Caco-2 (cell line): ENCODE data around the gene DOCK2. TPM values are rescaled to one million over a fixed set of nuclear protein-coding genes. Genes with fewer than 3 reads are reported as not detected.

Source experiments
- BruUV-seq: library from RNA; stranded (reverse); fragments of 400-500 nt; replicated peaks from 2 replicates; lab custom pipeline; 2021; lab: Mats Ljungman, UMichigan
- CTCF ChIA-PET: fragments of 300-600 bp; sonication (Branson Sonifier 250); formaldehyde crosslinking; loops from one replicate; lab custom pipeline; 2022; ENCODE audit warnings: antibody characterized with exemption; lab: Charles Lee
- POLR2A ChIA-PET: fragments of 300-600 bp; sonication (Branson Sonifier 250); formaldehyde crosslinking; loops from one replicate; lab custom pipeline; 2022; ENCODE audit warnings: antibody characterized with exemption; lab: Charles Lee
- DNase-seq, 2 experiments: peaks; one replicate each; pipeline versions ENCODE4 v3.0.0 to v3.0.0-alpha.2; 2020 to 2022
- H3K27me3 ChIP-seq: replicated peaks from 2 replicates; pipeline ENCODE4 v1.6.0; 2011; ENCODE audit warnings: low read length; ENCODE audit not compliant: control insufficient read depth, insufficient read depth
- H3K36me3 ChIP-seq: 2 replicates; pipeline ENCODE4 v1.5.1; 2011; ENCODE audit warnings: low read length; ENCODE audit not compliant: control insufficient read depth, insufficient read depth
- H3K4me1 ChIP-seq: fragments of 250-450 bp; sonication (Bioruptor Pico); 2 replicates; pipeline ENCODE4 v1.5.1; 2020; ENCODE audit warnings: mild to moderate bottlenecking
- H3K4me3 ChIP-seq: 2 replicates; pipeline ENCODE4 v1.5.1; 2011; ENCODE audit warnings: low read depth, mild to moderate bottlenecking, control low read depth, low read length
- H3K9me3 ChIP-seq: fragments of 250-450 bp; sonication (Bioruptor Pico); 2 replicates; pipeline ENCODE4 v1.5.1; 2020; ENCODE audit warnings: mild to moderate bottlenecking, moderate library complexity
- H3K27ac Mint-ChIP-seq: one replicate; pipeline ENCODE4 v1.8.0; 2022; ENCODE audit warnings: mixed read lengths; ENCODE audit not compliant: unreplicated experiment
- H3K27me3 Mint-ChIP-seq: one replicate; pipeline ENCODE4 v1.8.0; 2022; ENCODE audit warnings: mixed read lengths; ENCODE audit not compliant: insufficient read depth, unreplicated experiment
- H3K36me3 Mint-ChIP-seq: one replicate; pipeline ENCODE4 v1.8.0; 2022; ENCODE audit warnings: mild to moderate bottlenecking, mixed read lengths; ENCODE audit not compliant: insufficient read depth, unreplicated experiment
- H3K4me1 Mint-ChIP-seq: one replicate; pipeline ENCODE4 v1.8.0; 2022; ENCODE audit warnings: low read depth, mixed read lengths; ENCODE audit not compliant: unreplicated experiment
- H3K4me3 Mint-ChIP-seq: one replicate; pipeline ENCODE4 v1.8.0; 2022; ENCODE audit warnings: mild to moderate bottlenecking, moderate library complexity, mixed read lengths; ENCODE audit not compliant: unreplicated experiment
- H3K9me3 Mint-ChIP-seq: one replicate; pipeline ENCODE4 v1.8.0; 2022; ENCODE audit warnings: mixed read lengths; ENCODE audit not compliant: unreplicated experiment
- intact Hi-C: fragments of 100-400 bp; cut with micrococcal nuclease; formaldehyde crosslinking; loops from one replicate; pipeline ENCODE4 v1.10.0; 2022; ENCODE audit not compliant: unreplicated experiment
- total RNA-seq: library from RNA; stranded (reverse); gene quantifications from 2 replicates; pipeline ENCODE4 v1.2.3, GENCODE V29; 2022
- TF ChIP-seq, protein P1 (sequence below), 2 experiments: fragments of 200-600 bp in 1 of 2; IDR thresholded peaks; 1 replicate in 1 of 2; 2 replicates in 1 of 2; pipeline versions ENCODE4 v1.5.1 to v1.8.0; 2011 to 2022; ENCODE audit warnings: antibody characterized with exemption in 1 of 2, control low read depth in 1 of 2, inconsistent platforms in 1 of 2, low read depth in 1 of 2, low read length in 1 of 2, mild to moderate bottlenecking in 1 of 2, moderate library complexity in 1 of 2; ENCODE audit not compliant: insufficient read depth in 1 of 2, severe bottlenecking in 1 of 2, unreplicated experiment in 1 of 2

Gene DOCK2
- total RNA-seq, 1 experiment from 2014 or later: 0.09 TPM

GRCh38 chr5:170076211-170076610 is 439.1 kb downstream of the DOCK2 start:
- intact Hi-C loops: no loop called here
- no TSS peak for BruUV-seq
- ChIA-PET POLR2A (no interaction called here), CTCF (interaction anchor here (1.0 kb wide), 1 partner anchor 374 kb away, joined by 3 read pairs; no protein-coding TSS in a partner anchor)
- no peaks in the 10 kb centered on the region for H3K27me3 ChIP-seq
- no peak overlapping the region for H3K4me3 Mint-ChIP-seq
- TF ChIP-seq, protein P1, sequence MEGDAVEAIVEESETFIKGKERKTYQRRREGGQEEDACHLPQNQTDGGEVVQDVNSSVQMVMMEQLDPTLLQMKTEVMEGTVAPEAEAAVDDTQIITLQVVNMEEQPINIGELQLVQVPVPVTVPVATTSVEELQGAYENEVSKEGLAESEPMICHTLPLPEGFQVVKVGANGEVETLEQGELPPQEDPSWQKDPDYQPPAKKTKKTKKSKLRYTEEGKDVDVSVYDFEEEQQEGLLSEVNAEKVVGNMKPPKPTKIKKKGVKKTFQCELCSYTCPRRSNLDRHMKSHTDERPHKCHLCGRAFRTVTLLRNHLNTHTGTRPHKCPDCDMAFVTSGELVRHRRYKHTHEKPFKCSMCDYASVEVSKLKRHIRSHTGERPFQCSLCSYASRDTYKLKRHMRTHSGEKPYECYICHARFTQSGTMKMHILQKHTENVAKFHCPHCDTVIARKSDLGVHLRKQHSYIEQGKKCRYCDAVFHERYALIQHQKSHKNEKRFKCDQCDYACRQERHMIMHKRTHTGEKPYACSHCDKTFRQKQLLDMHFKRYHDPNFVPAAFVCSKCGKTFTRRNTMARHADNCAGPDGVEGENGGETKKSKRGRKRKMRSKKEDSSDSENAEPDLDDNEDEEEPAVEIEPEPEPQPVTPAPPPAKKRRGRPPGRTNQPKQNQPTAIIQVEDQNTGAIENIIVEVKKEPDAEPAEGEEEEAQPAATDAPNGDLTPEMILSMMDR (IDR thresholded peaks at IDR 0.05; ENCODE audit: insufficient read depth in 1 of 2, low read depth in 1 of 2, low read length in 1 of 2, severe bottlenecking in 1 of 2, unreplicated experiment in 1 of 2): no peak
- H3K36me3 Mint-ChIP-seq: no peaks in the 10 kb centered on the region
- no peaks in the 10 kb centered on the region for H3K4me1 ChIP-seq
- no peaks in the 10 kb centered on the region for H3K9me3 Mint-ChIP-seq
- H3K9me3 ChIP-seq: no peaks in the 10 kb centered on the region
- peaks cover 10% of the 10 kb centered on the region for H3K27me3 Mint-ChIP-seq
- no peaks in the 10 kb centered on the region for H3K4me1 Mint-ChIP-seq
- no peak overlapping the region for H3K27ac Mint-ChIP-seq
- no peak for DNase-seq
- H3K4me3 ChIP-seq: no peak overlapping the region
- no peaks in the 10 kb centered on the region for H3K36me3 ChIP-seq

DNA sequence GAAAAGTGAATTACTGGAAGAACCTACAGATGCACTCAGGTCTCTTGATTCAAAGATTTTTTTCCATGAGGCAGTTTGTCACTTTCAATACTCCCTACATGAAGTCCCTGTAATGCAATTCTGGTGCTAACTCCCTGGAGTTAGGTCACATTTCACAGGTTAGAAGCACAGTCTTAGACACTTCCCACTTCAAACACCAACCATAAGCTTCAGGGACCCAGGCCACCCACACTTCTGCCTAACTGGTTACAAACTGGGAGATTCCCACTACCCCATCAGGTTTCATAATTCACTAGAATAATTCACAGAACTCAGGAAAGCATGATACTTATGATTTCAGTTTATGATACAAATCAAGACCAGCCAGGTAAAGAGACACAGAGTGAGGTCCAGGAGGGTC is 439.7 kb downstream of the DOCK2 start:
- intact Hi-C loops: no loop called here

DNA sequence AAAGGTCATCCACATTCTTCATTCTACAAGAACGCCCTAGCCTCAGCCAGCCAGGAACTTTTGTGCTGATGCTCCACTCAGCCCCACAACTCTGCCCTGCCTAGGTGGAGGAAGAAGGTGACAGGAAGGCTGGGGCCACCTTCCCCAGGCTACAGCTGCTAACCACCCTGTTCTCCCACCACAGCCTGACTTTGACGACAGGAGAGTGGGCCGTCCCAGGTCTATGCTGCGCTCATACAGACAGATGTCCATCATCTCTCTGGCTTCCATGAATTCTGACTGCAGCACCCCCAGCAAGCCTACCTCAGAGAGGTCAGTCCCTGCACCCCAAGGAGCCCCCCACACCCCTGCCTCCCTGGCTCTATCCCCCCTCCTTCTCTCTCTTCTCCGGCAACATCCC is 440.5 kb downstream of the DOCK2 start:
- DNase-seq: no peak
- ChIA-PET POLR2A (no interaction called here), CTCF (no interaction called here)
- no peak overlapping the region for H3K27ac Mint-ChIP-seq
- no peaks in the 10 kb centered on the region for H3K4me1 Mint-ChIP-seq
- Histone ChIP-seq H3K27me3 (no peaks in the 10 kb centered on the region), H3K36me3 (no peaks in the 10 kb centered on the region), H3K4me3 (no peak overlapping the region), H3K9me3 (no peaks in the 10 kb centered on the region), H3K4me1 (no peaks in the 10 kb centered on the region)
- TF ChIP-seq, protein P1 (IDR thresholded peaks at IDR 0.05; ENCODE audit: insufficient read depth in 1 of 2, low read depth in 1 of 2, low read length in 1 of 2, severe bottlenecking in 1 of 2, unreplicated experiment in 1 of 2): no peak
- H3K4me3 Mint-ChIP-seq: no peak overlapping the region
- intact Hi-C loops: no loop called here
- no peaks in the 10 kb centered on the region for H3K9me3 Mint-ChIP-seq
- BruUV-seq: no TSS peak
- peaks cover 14% of the 10 kb centered on the region for H3K27me3 Mint-ChIP-seq
- H3K36me3 Mint-ChIP-seq: no peaks in the 10 kb centered on the region

More for the DNA sequence above, 439.7 kb downstream of the DOCK2 start:
- H3K4me3 ChIP-seq: no peak overlapping the region
- H3K4me3 Mint-ChIP-seq: no peak overlapping the region
- BruUV-seq: no TSS peak
- DNase-seq: no peak
- H3K36me3 ChIP-seq: no peaks in the 10 kb centered on the region
- peaks cover 12% of the 10 kb centered on the region for H3K27me3 Mint-ChIP-seq
- H3K9me3 ChIP-seq: no peaks in the 10 kb centered on the region
- H3K4me1 Mint-ChIP-seq: no peaks in the 10 kb centered on the region
- POLR2A ChIA-PET: no interaction called here
- TF ChIP-seq, protein P1 (IDR thresholded peaks at IDR 0.05; ENCODE audit: insufficient read depth in 1 of 2, low read depth in 1 of 2, low read length in 1 of 2, severe bottlenecking in 1 of 2, unreplicated experiment in 1 of 2): no peak
- CTCF ChIA-PET: no interaction called here
- H3K36me3 Mint-ChIP-seq: no peaks in the 10 kb centered on the region
- no peaks in the 10 kb centered on the region for H3K9me3 Mint-ChIP-seq
- H3K27me3 ChIP-seq: no peaks in the 10 kb centered on the region
- H3K4me1 ChIP-seq: no peaks in the 10 kb centered on the region
- H3K27ac Mint-ChIP-seq: no peak overlapping the region
